ENCODE data around the gene GPR180. TPM values are rescaled to one million over a fixed set of nuclear protein-coding genes. Genes with fewer than 3 reads are reported as not detected.

The GPR180 gene
- total RNA-seq (1 to 10 TPM; 5.3 to 7.0 TPM), polyA plus RNA-seq (1 to 10 TPM; 1.7 to 2.4 TPM)
- long read RNA-seq, donor 1: 0 reads
- long read RNA-seq, donor 2: 0 reads
- long read RNA-seq, donor 3, full-length matches to known transcripts: 1 of 1 reads
- long read RNA-seq, donor 3, partial matches to known transcripts: 0 of 1 reads
- long read RNA-seq, donor 3, other reads (novel, unspliced or antisense): 0 of 1 reads
- long read RNA-seq, donor 4, full-length matches to known transcripts: 2 of 2 reads
- long read RNA-seq, donor 4, partial matches to known transcripts: 0 of 2 reads
- long read RNA-seq, donor 4, other reads (novel, unspliced or antisense): 0 of 2 reads
- long read RNA-seq, donor 5, full-length matches to known transcripts: 4 of 4 reads
- long read RNA-seq, donor 5, partial matches to known transcripts: 0 of 4 reads
- long read RNA-seq, donor 5, other reads (novel, unspliced or antisense): 0 of 4 reads

DNA sequence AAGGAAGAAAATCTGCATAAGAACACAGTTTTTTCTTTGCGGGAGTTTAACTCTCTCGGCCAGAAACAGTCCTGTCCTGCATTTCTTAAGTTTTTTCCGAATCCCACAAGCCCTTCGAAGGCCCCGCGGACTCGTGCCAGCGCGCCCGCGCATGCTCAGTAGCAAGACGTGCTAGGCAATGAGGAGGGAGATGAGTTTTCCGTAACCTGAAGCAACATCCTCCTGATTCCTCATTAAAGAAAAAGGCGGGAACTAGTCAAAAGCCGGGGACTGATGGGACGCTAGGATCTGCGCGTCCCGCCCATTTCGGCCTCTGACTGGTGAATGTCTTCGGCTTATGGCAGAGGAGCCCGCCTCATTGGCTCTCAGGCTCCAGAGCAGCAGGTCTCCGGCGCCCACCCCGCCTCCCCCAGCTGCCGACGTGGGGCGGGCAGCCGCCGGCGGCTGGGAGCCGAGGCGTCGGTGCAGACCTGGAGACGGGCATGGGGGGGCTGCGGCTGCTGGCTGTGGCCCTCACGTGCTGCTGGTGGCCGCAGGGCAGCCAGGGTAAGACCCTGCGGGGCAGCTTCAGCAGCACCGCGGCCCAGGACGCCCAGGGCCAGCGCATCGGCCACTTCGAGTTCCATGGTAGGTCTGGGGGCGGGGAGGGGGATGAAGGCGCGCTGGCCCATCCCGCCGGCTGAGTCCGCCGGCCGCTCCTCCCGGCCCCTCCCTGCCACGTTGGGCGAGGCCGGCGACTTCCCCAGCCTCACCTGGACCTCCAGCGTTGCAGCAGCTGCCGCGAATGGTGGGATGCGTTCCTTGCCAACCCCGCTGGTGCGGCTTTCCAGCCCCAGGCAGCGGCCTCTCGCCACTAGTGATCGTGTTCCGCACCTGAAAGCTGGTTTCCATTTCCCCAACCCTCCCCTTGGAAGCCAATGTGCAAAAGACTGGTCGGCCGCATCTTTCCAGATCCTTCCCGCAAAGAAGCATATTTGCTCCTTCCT lies at the start of gene GPR180:
Gene GPR180 (plus strand): TSS at position 412 of the 986 bp plus-strand sequence. CDS start 71 bp downstream, at position 483.
- TF ChIP-seq, protein P1, sequence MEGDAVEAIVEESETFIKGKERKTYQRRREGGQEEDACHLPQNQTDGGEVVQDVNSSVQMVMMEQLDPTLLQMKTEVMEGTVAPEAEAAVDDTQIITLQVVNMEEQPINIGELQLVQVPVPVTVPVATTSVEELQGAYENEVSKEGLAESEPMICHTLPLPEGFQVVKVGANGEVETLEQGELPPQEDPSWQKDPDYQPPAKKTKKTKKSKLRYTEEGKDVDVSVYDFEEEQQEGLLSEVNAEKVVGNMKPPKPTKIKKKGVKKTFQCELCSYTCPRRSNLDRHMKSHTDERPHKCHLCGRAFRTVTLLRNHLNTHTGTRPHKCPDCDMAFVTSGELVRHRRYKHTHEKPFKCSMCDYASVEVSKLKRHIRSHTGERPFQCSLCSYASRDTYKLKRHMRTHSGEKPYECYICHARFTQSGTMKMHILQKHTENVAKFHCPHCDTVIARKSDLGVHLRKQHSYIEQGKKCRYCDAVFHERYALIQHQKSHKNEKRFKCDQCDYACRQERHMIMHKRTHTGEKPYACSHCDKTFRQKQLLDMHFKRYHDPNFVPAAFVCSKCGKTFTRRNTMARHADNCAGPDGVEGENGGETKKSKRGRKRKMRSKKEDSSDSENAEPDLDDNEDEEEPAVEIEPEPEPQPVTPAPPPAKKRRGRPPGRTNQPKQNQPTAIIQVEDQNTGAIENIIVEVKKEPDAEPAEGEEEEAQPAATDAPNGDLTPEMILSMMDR (IDR thresholded peaks at IDR 0.05; ENCODE audit: control extremely low read depth, extremely low read depth): no peak
- H3K27ac ChIP-seq (ENCODE audit: low read depth in 1 of 2, low read length in 1 of 2): peak within 1 kb of the TSS; percentile 83 to 91
- H3K36me3 ChIP-seq (ENCODE audit: control insufficient read depth in 4 of 4, insufficient read depth in 4 of 4, low read length in 4 of 4): peaks cover 0 to 4% (median under 1%) of the 10 kb centered on the region in 4 donors
- H3K4me1 ChIP-seq (ENCODE audit: control insufficient read depth in 5 of 5, insufficient read depth in 5 of 5, low read length in 5 of 5): peaks cover 0 to 9% (median 4%) of the 10 kb centered on the region in 5 donors
- peak within 1 kb of the TSS; percentile 100 for H3K4me3 ChIP-seq
- no peaks in the 10 kb centered on the region for H3K27me3 ChIP-seq (ENCODE audit: control insufficient read depth in 3 of 3, insufficient read depth in 3 of 3, low read length in 2 of 3)
- ATAC-seq (ENCODE audit: insufficient read depth, low FRiP score): peak; percentile 99
- peak within 1 kb of the TSS in 1 of 2 donors; percentile 85 for H3K9ac ChIP-seq (ENCODE audit: insufficient read depth in 1 of 2, low read length in 2 of 2)
- 0 to 1% methylated on average over 67 to 71 of the region's 71 CpGs for WGBS, 2 donors
- H3K9me3 ChIP-seq (ENCODE audit: control insufficient read depth in 4 of 4, insufficient read depth in 3 of 4, low read length in 3 of 4): no peaks in the 10 kb centered on the region
- peak; percentile 98 to 100 (median 99) for DNase-seq

DNA sequence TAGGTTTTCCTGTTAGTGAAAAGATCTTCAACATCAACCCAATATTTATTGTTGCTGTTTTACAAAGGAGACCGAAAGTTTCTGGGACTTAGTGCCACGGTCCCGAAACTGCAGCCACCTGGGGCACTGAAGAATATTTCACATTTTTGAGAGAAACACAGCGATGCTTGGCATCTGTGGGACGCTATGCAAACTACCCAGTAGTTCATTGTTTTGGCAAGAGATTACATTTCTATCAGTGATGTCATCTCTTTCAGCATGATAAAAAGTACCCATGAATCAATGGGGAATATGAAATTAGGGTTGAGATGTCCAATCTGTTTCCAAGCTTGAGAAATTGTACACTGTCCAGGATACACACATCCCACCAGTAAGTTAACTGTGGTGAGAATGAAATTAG lies 49.6 kb upstream of the GPR180 start:
- ATAC-seq (ENCODE audit: insufficient read depth, low FRiP score) (no peak), DNase-seq (no peak)
- Histone ChIP-seq H3K4me3 (no peak overlapping the region), H3K27me3 (ENCODE audit: control insufficient read depth in 3 of 3, insufficient read depth in 3 of 3, low read length in 2 of 3) (no peaks in the 10 kb centered on the region), H3K4me1 (ENCODE audit: control insufficient read depth in 5 of 5, insufficient read depth in 5 of 5, low read length in 5 of 5) (peaks cover 0 to 13% (median 3%) of the 10 kb centered on the region in 5 donors), H3K9ac (ENCODE audit: insufficient read depth in 1 of 2, low read length in 2 of 2) (no peak overlapping the region), H3K27ac (ENCODE audit: low read depth in 1 of 2, low read length in 1 of 2) (no peak overlapping the region), H3K36me3 (ENCODE audit: control insufficient read depth in 4 of 4, insufficient read depth in 4 of 4, low read length in 4 of 4) (no peaks in the 10 kb centered on the region), H3K9me3 (ENCODE audit: control insufficient read depth in 4 of 4, insufficient read depth in 3 of 4, low read length in 3 of 4) (no peaks in the 10 kb centered on the region)
- TF ChIP-seq, protein P1 (IDR thresholded peaks at IDR 0.05; ENCODE audit: control extremely low read depth, extremely low read depth): no peak
- WGBS, 2 donors: 94 to 96% methylated on average over 5 of the region's 5 CpGs

DNA sequence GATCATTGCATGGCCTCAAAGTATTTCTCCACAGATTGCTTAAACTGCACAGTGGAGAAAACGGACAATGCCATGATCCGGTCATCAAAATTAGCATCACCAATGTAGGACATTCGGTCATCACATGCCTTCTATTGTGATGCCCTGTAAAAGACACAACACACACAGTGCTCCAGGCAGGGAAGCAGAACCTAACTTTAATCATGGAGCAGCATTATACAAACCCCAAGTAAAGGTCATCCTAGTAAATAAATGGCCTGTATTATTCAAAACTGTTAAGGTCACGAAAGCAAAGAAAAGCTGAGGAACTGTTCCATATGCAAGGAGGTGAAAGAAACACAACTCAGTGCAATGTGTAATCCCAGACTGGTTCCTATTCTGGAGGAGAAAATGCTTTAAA lies 47.9 kb upstream of the GPR180 start:
- Histone ChIP-seq H3K4me1 (ENCODE audit: control insufficient read depth in 5 of 5, insufficient read depth in 5 of 5, low read length in 5 of 5) (peaks cover 0 to 5% (median 0%) of the 10 kb centered on the region in 5 donors), H3K27me3 (ENCODE audit: control insufficient read depth in 3 of 3, insufficient read depth in 3 of 3, low read length in 2 of 3) (no peaks in the 10 kb centered on the region), H3K36me3 (ENCODE audit: control insufficient read depth in 4 of 4, insufficient read depth in 4 of 4, low read length in 4 of 4) (no peaks in the 10 kb centered on the region), H3K4me3 (no peak overlapping the region), H3K9ac (ENCODE audit: insufficient read depth in 1 of 2, low read length in 2 of 2) (no peak overlapping the region), H3K27ac (ENCODE audit: low read depth in 1 of 2, low read length in 1 of 2) (no peak overlapping the region), H3K9me3 (ENCODE audit: control insufficient read depth in 4 of 4, insufficient read depth in 3 of 4, low read length in 3 of 4) (no peaks in the 10 kb centered on the region)
- WGBS, 2 donors: 96% methylated on average over 4 of the region's 4 CpGs
- DNase-seq: no peak
- TF ChIP-seq, protein P1 (IDR thresholded peaks at IDR 0.05; ENCODE audit: control extremely low read depth, extremely low read depth): no peak
- ATAC-seq (ENCODE audit: insufficient read depth, low FRiP score): no peak

All from lung (tissue), 16 donors.